ENCODE measurements around the gene COPS4. TPM values are rescaled to one million over a fixed set of nuclear protein-coding genes. Genes with fewer than 3 reads are reported as not detected.

COPS4 gene
- total RNA-seq, 1 donor from 2014 or later, result 92.4 TPM

- DNase-seq (ENCODE audit: low spot score), result no peak
- H3K27me3 Mint-ChIP-seq (ENCODE audit: insufficient read depth, low read depth), result peaks cover 2% of the 10 kb centered on the region
- Histone ChIP-seq H3K4me3 (no peak overlapping the region), H3K36me3 (no peaks in the 10 kb centered on the region), H3K9ac (no peak overlapping the region), H3K27me3 (no peaks in the 10 kb centered on the region), H4K20me1 (ENCODE audit: low read depth) (no peaks in the 10 kb centered on the region), H3K27ac (no peak overlapping the region), H3K79me2 (ENCODE audit: low read depth) (no peaks in the 10 kb centered on the region), H3K4me1 (no peaks in the 10 kb centered on the region), H2AFZ (replicated peaks) (no peak overlapping the region), H3F3A (ENCODE audit: low read depth) (no peaks in the 10 kb centered on the region), H3K4me2 (no peak overlapping the region), H3K9me3 (ENCODE audit: low read depth) (peaks cover 9% of the 10 kb centered on the region)
- TF ChIP-seq EZH2phosphoT487 (IDR thresholded peaks at IDR 0.05), result no peak
- TF ChIP-seq CTCF (IDR thresholded peaks at IDR 0.05), result no peak
- TF ChIP-seq EZH2 (IDR thresholded peaks at IDR 0.05), result no peak
- no peaks in the 10 kb centered on the region for H3K36me3 Mint-ChIP-seq
- H3K4me3 Mint-ChIP-seq, result no peak overlapping the region
- peaks cover 5% of the 10 kb centered on the region for H3K9me3 Mint-ChIP-seq
- H3K27ac Mint-ChIP-seq, result no peak overlapping the region
- peaks cover under 1% of the 10 kb centered on the region for H3K4me1 Mint-ChIP-seq
Observed at GRCh38 chr4:83121246-83121645, 86.3 kb downstream of the COPS4 start.

- Histone ChIP-seq H3K9ac (no peak overlapping the region), H3K4me3 (no peak overlapping the region), H3K4me2 (no peak overlapping the region), H3K27me3 (no peaks in the 10 kb centered on the region), H3K36me3 (no peaks in the 10 kb centered on the region), H2AFZ (replicated peaks) (no peak overlapping the region), H3K27ac (no peak overlapping the region), H3K9me3 (ENCODE audit: low read depth) (peaks cover 9% of the 10 kb centered on the region), H4K20me1 (ENCODE audit: low read depth) (no peaks in the 10 kb centered on the region), H3K4me1 (no peaks in the 10 kb centered on the region), H3F3A (ENCODE audit: low read depth) (no peaks in the 10 kb centered on the region), H3K79me2 (ENCODE audit: low read depth) (no peaks in the 10 kb centered on the region)
- H3K4me1 Mint-ChIP-seq, result no peaks in the 10 kb centered on the region
- DNase-seq (ENCODE audit: low spot score), result no peak
- H3K9me3 Mint-ChIP-seq, result peaks cover 7% of the 10 kb centered on the region
- H3K36me3 Mint-ChIP-seq, result no peaks in the 10 kb centered on the region
- H3K4me3 Mint-ChIP-seq, result no peak overlapping the region
- peaks cover 2% of the 10 kb centered on the region for H3K27me3 Mint-ChIP-seq (ENCODE audit: insufficient read depth, low read depth)
- no peak overlapping the region for H3K27ac Mint-ChIP-seq
- TF ChIP-seq CTCF (IDR thresholded peaks at IDR 0.05), result no peak
- no peak for TF ChIP-seq EZH2 (IDR thresholded peaks at IDR 0.05)
- TF ChIP-seq EZH2phosphoT487 (IDR thresholded peaks at IDR 0.05), result no peak
Observed at GRCh38 chr4:83124111-83124780, 89.3 kb downstream of the COPS4 start.

Small RNAs within 50 kb of the gene (small RNA-seq; reads per million reads assigned to genes)
- gene RNU6-615P, result not detected

Other genes with a start within 250 kb of the COPS4 start
- gene SCD5, start 236.4 kb upstream of the COPS4 start, total RNA-seq (ENCODE audit: low replicate concordance), result 34.5 and 36.9 TPM in 2 replicates
- gene SEC31A, start 144.0 kb upstream of the COPS4 start, total RNA-seq (ENCODE audit: low replicate concordance), result 110 and 210 TPM in 2 replicates
- gene THAP9, start 134.4 kb upstream of the COPS4 start, total RNA-seq (ENCODE audit: low replicate concordance), result 41.3 and 78.7 TPM in 2 replicates
- 18.1 and 27.4 TPM in 2 replicates for gene LIN54, start 24.4 kb upstream of the COPS4 start, total RNA-seq (ENCODE audit: low replicate concordance)
- 0.15 TPM in 1 of 2 replicates, not detected in the other for gene PLAC8, start 79.5 kb downstream of the COPS4 start, total RNA-seq (ENCODE audit: low replicate concordance)
- 23.7 and 32.7 TPM in 2 replicates for gene COQ2, start 249.6 kb downstream of the COPS4 start, total RNA-seq (ENCODE audit: low replicate concordance)

Data from neural progenitor cell (in vitro differentiated cells).